C4-2B (cell line): ENCODE results near the gene R3HCC1L.

Source experiments
- CTCF ChIP-seq: fragments of 450-650 bp; conservative IDR thresholded peaks from 2 replicates; pipeline ENCODE4 v1.5.1; 2017; ENCODE audit warnings: mild to moderate bottlenecking
- ZFX ChIP-seq: fragments of 450-650 bp; IDR thresholded peaks from 2 replicates; pipeline ENCODE4 v1.6.1; 2017

GRCh38 chr10:98173260-98173659, 38.8 kb downstream of the R3HCC1L start:
- TF ChIP-seq CTCF (no peak), ZFX (no peak)
